ENCODE results near the gene NR4A3.

DNA sequence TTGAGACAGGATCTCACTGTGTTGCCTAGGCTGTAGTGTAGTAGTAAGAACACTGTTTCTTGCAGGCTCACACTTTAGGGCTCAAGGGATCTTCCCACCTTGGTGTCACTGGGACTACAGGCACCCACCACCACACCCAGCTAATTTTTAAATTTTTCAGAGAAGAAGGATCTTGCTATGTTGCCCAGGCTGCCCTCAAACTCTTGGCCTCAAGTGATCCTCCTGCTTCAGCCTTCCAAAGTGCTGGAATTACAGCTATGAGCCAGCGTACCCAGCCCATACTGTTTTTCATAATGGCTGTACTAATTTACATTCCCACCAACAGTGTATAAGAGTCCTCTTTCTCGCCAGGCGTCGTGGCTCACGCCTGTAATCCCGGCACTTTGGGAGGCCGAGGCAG lies 89.9 kb downstream of the NR4A3 start:
- TF ChIP-seq CTCF (IDR thresholded peaks at IDR 0.05; ENCODE audit: poor library complexity) (no peak), EZH2 (IDR thresholded peaks at IDR 0.05; ENCODE audit: borderline replicate concordance) (no peak)

Measured in hepatocyte (in vitro differentiated cells).